Stimulated activated CD8-positive, alpha-beta memory T cell treated with anti-CD3 and anti-CD28 coated beads, Interleukin-12 subunit alpha, Interleukin-12 subunit beta, amount 100 ng/mL, for 24 hours (primary cell): ENCODE results near the gene ITGA5.

Experiments used
- DNase-seq: peaks from one replicate; pipeline ENCODE4 v3.0.0-alpha.2; 2020; ENCODE audit errors: extremely low read depth

ITGA5 gene

DNA sequence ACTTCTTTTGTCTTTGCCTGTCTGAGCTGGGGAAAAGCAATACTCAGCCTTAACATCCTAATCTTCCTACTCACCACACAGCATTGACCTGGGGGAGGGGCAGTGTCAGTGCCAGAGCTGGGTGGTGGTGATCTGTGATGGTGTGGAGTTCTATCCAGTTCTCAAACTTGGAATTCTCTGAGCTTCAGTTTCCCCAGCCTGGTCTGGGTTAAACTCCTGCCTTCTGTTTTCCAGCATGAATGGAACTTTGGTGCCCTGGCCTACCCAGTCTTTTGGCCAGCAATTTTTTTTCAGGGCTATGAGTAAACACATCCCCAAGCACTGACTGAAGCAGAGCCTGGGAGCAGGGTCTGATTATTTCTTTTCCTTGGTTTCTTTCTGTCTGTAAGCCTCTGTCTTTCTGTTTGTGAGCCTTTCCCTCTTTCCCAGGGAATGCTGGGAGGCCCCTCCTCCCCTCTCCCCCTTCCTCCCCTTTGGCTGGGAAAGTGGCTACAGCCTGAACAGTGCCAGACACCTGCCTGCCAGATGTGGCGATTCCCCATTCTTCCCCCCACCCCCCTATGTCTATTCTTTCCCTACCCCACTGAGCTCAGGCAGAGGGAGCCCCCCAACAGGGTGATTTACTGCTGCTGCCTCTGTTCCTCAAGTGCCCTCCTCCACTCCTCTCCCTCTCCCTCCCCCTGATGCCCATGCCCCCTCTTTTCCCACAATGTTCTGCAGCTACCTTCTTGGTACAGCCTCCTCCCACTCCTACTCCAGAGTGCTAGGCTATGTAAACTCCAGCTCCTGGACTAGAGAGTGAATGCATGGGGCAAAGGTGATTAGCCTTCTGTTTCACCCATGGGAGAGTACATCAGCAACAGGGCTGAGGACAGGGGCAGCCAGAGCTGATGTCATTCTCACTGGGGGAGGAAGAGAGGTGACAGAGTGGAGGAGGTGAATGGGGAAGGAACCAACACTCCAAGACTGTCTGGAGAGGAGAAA, 65.9 kb downstream of the ITGA5 start:
- no peak for DNase-seq

DNA sequence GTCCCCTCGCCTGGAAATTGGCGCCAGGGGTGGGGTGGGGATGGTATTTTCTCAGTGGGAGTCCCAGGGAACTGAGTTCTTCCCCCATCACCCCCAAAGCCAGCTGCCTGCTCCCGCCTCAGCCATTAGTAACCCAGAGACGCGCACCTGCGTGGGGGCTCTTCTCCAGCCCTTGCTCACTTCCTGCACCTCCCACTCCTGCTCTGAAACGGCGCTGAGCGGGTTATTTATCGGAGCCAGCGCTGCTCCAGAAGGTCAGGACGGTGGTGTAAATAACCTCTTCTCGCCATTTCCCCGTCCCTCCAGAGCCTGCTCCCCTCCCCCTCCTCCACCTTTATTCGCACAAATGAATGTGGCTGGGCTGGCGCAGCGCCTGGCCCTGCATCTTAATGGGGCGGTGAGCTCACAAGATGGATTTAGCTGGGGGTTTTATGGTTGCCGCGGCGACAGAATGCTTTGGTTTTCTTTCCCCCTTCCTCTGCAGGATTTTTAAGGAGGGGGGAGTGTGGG, 67.0 kb downstream of the ITGA5 start:
- DNase-seq: no peak

DNA sequence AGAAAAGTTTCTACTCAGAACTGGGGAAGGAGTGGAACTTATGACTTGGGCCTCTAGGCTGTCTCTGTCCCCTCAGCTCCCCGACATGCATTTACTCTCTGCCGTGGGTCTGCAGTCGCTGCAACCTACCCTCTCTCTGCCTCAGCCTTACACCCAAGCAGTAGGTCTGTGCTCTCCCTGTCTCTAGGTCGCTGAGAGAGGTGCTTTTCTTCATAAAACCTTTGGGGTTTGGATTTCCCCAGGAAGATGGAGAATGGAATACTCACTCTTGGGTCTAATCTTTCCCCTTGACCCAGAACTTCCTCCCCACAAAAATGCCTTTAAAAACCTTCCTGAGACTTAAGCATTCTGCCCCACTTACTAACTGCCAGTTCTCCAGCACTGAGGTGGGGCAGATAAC, 67.7 kb downstream of the ITGA5 start:
- no peak for DNase-seq

DNA sequence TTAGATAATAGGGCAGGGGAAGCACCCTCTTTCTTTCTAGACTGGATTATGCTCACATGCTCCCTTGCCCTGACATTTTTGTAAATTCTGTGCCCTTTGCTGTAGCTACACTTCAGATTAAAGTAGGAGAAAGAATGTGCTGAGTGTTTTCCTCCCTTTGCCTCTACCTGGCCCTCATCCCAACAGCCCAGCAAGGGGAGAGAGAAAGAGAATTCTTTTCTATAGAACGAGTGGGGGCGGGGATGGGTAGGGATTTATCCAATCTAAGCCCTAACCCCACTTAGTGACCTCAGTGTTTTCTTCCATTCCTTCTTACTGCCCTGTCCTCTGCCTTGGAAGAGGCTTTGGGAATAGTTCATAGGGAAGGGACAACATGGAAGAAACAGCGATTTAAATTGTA, 68.3 kb downstream of the ITGA5 start:
- no peak for DNase-seq

GRCh38 chr12:54349679-54350078, 69.4 kb downstream of the ITGA5 start:
- DNase-seq: no peak

DNA sequence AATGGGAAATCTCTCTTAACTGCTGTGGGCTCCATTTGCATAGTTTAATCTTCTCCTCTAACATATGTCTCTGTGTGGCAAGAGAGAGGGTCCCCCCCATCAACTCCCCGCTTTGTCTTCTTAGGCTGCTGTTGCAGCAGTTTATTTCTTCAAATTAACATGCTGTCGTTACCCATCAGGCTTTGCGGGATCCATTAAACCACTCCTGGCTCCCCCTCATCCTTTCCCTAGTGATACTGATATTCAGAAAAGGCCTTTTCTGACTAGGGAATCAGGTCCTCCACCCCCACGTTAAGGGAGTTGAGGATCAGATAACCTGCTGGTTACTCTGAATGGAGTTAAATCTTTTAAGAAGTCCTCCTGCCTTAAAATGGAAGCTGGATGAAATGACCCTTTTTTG, 70.0 kb downstream of the ITGA5 start:
- DNase-seq: no peak
